GM19395 (cell line): ENCODE data around the gene LCE1E.

Experiments used
- ATAC-seq: cut with Tn5 transposase; IDR thresholded peaks from one replicate; pipeline ENCODE4 v1.9.1; 2021; ENCODE audit warnings: mild to moderate bottlenecking, moderate library complexity; ENCODE audit not compliant: unreplicated experiment

LCE1E gene

GRCh38 chr1:152777510-152778137 is 8.4 kb upstream of the LCE1E start:
- ATAC-seq: no peak

DNA sequence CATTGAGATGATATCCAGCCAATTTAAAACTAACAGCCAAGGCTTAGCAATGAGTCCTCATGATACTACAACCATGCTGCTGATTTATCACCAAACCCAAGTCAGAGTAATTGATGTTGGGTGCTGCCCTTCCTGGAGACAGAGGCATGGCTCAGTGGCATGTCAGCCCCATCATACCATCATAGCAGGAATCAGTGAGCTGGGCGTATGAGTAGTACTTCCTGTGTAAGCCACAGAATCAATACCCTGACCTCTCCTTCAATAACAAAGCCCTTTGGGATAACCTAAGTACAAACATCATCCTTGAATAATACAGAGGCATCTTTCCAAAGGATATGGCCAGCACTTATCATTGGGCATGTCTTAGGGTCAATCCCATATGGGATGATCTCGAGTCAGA is 3.0 kb upstream of the LCE1E start:
- no peak for ATAC-seq

DNA sequence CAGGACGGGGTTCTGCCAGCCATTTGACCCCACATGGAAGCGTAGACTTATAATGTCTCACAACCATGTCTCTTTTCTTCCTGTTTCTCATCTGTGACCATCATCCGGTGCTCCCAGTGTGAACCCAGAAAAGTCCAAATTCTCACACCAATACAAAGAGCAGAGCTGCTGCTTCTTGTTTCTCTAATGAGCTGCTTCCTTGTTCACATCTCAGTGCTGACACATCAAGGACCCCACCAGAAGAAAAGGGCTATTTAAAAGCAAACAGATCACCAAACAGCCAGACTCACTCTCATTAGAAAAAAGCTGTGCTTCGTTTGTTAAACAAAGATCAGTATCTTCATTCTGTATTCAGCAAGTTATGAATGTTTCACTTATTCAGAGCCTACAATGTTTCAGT is 9.6 kb downstream of the LCE1E start:
- ATAC-seq: no peak

- ATAC-seq: no peak
Measured at GRCh38 chr1:152796421-152796820, 10.4 kb downstream of the LCE1E start, which contains the start of gene LCE1D. Gene LCE1D (plus strand): TSS chr1:152796721. CDS start chr1:152797795, 1,074 bp downstream.

DNA sequence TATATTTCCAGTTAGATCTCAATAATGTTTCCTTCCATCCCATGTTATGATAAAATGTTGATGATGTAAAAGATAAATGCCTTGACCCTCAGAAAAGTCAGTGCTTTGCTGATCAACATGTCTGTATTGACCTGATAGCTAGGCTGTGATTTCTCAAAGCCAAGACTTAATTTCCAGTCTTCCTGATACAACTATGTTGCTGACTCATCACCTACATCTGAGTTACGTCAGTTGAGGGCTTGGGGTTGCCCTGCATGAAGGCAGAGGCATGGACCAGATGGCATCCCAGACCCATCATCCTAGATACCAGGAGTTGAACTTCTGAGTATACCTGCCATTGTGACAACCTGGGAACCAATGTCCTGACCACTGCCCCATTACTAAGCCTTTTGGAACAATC is 15.3 kb downstream of the LCE1E start:
- ATAC-seq: no peak

GRCh38 chr1:152806576-152806975 is 20.5 kb downstream of the LCE1E start, which contains the start of gene LCE1C:
Gene LCE1C (minus strand): TSS chr1:152806651. CDS start chr1:152805478, 1,173 bp downstream.
- no peak for ATAC-seq

DNA sequence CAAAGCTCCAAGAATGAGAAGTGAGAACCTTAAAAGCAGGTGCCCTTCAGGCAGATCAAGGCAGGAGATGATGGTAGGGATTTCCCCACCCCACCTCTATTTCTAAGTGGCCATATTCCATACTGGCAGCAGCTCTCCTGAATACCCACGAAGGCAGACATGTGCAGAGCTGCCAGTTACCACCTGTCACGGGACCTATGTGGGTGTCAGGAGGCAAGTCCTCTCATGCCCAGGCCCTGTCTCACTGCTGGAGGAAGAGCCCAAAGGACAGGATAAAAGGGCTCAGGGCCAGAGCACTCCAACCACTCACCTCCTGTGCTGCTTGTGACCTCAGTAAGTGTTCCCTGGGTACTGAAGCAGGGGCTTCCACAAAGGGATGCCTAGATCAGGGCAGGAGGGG is 25.0 kb downstream of the LCE1E start:
- no peak for ATAC-seq

DNA sequence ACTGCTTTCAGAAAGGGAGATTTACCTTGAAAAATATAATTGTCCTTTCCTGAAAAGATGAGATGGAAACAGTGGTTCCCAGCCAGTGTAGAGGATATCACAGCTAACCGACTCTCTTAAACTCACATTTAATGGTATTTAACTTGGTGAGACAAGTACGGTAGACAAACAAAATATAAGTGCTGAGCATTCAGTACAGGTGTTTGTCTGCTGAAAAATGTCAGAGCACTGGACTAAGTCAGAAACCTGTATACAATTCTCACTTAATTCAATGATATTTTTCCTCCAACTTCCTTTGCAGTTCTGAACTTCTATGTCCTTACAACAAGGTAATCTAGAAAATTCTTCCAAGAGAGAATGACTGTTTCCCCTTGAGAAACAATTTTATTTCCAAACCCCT is 25.6 kb downstream of the LCE1E start, which contains the start of gene LCE1B:
TSS of gene LCE1B (plus strand) at position 301 of the 400 bp plus-strand sequence. CDS start 476 bp downstream, outside the sequence.
- no peak for ATAC-seq

GRCh38 chr1:152817309-152817708 is 31.3 kb downstream of the LCE1E start:
- ATAC-seq: no peak

GRCh38 chr1:152823294-152823693 is 37.2 kb downstream of the LCE1E start:
- no peak for ATAC-seq

DNA sequence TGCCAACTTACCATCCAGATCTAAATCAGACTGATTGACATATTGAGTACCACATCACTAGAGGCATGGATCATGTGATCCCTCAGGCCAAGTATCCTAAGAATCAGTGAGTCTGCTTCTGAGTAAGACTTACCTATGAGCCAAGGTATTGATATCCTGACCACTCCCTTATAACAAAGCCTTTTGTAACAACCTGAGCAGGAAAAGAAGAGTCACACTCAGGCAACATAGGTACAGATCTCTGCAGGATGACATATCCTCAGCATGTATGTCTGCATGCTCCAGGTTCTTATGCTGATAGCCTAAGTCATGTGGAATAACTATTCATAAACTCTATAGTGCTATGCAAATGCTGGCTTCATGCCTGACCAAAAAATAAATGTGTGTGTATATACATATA is 38.9 kb downstream of the LCE1E start:
- no peak for ATAC-seq

DNA sequence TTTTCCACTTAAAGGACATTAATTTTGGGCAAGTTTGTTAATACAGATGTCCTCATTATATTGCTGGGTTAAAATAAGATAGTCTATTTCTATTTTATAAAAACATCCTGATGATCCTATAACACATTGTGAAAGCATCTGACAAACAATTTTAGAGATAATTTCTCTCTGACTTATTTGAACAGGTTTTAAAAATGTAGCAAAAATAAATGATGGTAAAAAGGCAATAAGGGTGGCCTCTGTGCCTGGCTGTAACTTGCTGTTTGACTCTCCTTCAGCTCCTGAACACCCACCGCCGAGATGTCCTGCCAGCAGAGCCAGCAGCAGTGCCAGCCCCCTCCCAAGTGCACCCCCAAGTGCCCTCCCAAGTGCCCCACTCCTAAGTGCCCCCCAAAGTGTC is 41.1 kb downstream of the LCE1E start, which contains the start of gene LCE1A:
TSS of gene LCE1A (plus strand) at position 301 of the 400 bp plus-strand sequence. CDS start at position 301, 0 bp downstream.
- no peak for ATAC-seq

DNA sequence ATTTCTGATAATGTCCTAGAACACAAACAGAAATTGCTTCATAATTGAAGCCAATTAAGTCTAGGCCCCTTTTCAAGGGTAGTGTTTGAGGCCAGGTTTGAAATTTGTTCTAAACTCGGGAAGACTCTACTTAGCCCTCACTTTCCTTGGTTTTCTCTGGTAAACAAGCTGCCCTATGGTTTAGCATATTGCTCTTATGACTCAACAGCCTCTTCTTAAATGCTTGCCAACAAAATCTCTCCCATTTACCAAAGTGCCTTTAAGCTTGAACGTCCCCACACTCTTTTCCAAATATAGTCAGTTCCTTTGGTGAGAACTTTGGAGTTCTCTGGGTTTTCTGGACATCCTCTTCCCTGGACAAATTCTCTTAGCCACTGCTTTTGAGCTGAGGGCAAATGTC is 50.8 kb downstream of the LCE1E start:
- no peak for ATAC-seq
